WERI-Rb-1 (cell line): ENCODE results near the gene PCK1.

Experiments used
- DNase-seq: peaks from one replicate; pipeline ENCODE4 v3.0.0-alpha.2; 2020
- H3K27ac ChIP-seq: fragments of 250-450 bp; sonication (Bioruptor Pico); 2 replicates; pipeline ENCODE4 v1.5.1; 2020; ENCODE audit warnings: mild to moderate bottlenecking, moderate library complexity
- H3K27me3 ChIP-seq: fragments of 250-450 bp; sonication (Bioruptor Pico); 2 replicates; pipeline ENCODE4 v1.5.1; 2021; ENCODE audit warnings: mild to moderate bottlenecking, low read depth, moderate library complexity; ENCODE audit not compliant: insufficient read depth, severe bottlenecking
- H3K36me3 ChIP-seq: fragments of 250-450 bp; sonication (Bioruptor Pico); 2 replicates; pipeline ENCODE4 v1.5.1; 2020; ENCODE audit warnings: mild to moderate bottlenecking, moderate library complexity
- H3K4me3 ChIP-seq: 2 replicates; pipeline ENCODE4 v1.5.1; 2011; ENCODE audit warnings: low read depth, mild to moderate bottlenecking, control low read depth, low read length
- H3K9me3 ChIP-seq: fragments of 250-450 bp; sonication (Bioruptor Pico); 2 replicates; pipeline ENCODE4 v1.5.1; 2021; ENCODE audit warnings: mild to moderate bottlenecking, moderate library complexity; ENCODE audit not compliant: severe bottlenecking
- CTCF ChIP-seq: IDR thresholded peaks from 2 replicates; pipeline ENCODE4 v1.5.1; 2011; ENCODE audit warnings: low read depth, mild to moderate bottlenecking, control low read depth, inconsistent platforms, low read length

PCK1 gene

GRCh38 chr20:57564951-57565642 lies 4.2 kb downstream of the PCK1 start:
- Histone ChIP-seq H3K4me3 (no peak overlapping the region), H3K9me3 (no peaks in the 10 kb centered on the region), H3K27me3 (no peaks in the 10 kb centered on the region), H3K27ac (no peak overlapping the region), H3K36me3 (no peaks in the 10 kb centered on the region)
- TF ChIP-seq CTCF, result no peak
- DNase-seq, result no peak

GRCh38 chr20:57566399-57566798 lies 5.5 kb downstream of the PCK1 start:
- Histone ChIP-seq H3K36me3 (no peaks in the 10 kb centered on the region), H3K9me3 (no peaks in the 10 kb centered on the region), H3K27me3 (no peaks in the 10 kb centered on the region), H3K27ac (no peak overlapping the region), H3K4me3 (no peak overlapping the region)
- TF ChIP-seq CTCF, result no peak
- no peak for DNase-seq

- no peak for TF ChIP-seq CTCF
- H3K36me3 ChIP-seq, result no peaks in the 10 kb centered on the region
- H3K27me3 ChIP-seq, result no peaks in the 10 kb centered on the region
- no peaks in the 10 kb centered on the region for H3K9me3 ChIP-seq
- DNase-seq, result no peak
- H3K27ac ChIP-seq, result no peak overlapping the region
- no peak overlapping the region for H3K4me3 ChIP-seq
Observed at GRCh38 chr20:57566803-57567459, 6.0 kb downstream of the PCK1 start.

- Histone ChIP-seq H3K9me3 (no peaks in the 10 kb centered on the region), H3K27ac (no peak overlapping the region), H3K4me3 (no peak overlapping the region), H3K36me3 (no peaks in the 10 kb centered on the region), H3K27me3 (no peaks in the 10 kb centered on the region)
- TF ChIP-seq CTCF, result no peak
- no peak for DNase-seq
Observed at GRCh38 chr20:57567471-57568079, 6.7 kb downstream of the PCK1 start.

GRCh38 chr20:57568088-57568896 lies 7.4 kb downstream of the PCK1 start:
- no peak overlapping the region for H3K4me3 ChIP-seq
- no peak for TF ChIP-seq CTCF
- no peaks in the 10 kb centered on the region for H3K36me3 ChIP-seq
- DNase-seq, result no peak
- no peaks in the 10 kb centered on the region for H3K27me3 ChIP-seq
- no peak overlapping the region for H3K27ac ChIP-seq
- H3K9me3 ChIP-seq, result no peaks in the 10 kb centered on the region
